NB4 (cell line): ENCODE measurements around the gene CEP128.

Experiments
- DNase-seq: peaks from one replicate; pipeline ENCODE4 v3.0.0; 2010; ENCODE audit warnings: low read depth
- H3K4me3 ChIP-seq: one replicate; pipeline ENCODE4 v1.5.1; 2011; ENCODE audit warnings: mild to moderate bottlenecking, low read depth, low read length, moderate library complexity
- MYC ChIP-seq: IDR thresholded peaks from 2 replicates; pipeline ENCODE4 v1.6.1; 2011; ENCODE audit warnings: low read depth, low read length
- POLR2A ChIP-seq: IDR thresholded peaks from 2 replicates; pipeline ENCODE4 v1.6.1; 2011; ENCODE audit warnings: mild to moderate bottlenecking; ENCODE audit not compliant: insufficient read length; ENCODE audit errors: extremely low read depth
- TF ChIP-seq, protein P1 (sequence below): IDR thresholded peaks from one replicate; pipeline ENCODE4 v1.5.1; 2012; ENCODE audit warnings: low read depth, low read length
- TF ChIP-seq, protein P2 (sequence below): IDR thresholded peaks from 2 replicates; pipeline ENCODE4 v1.6.1; 2011; ENCODE audit warnings: low read depth, low read length

CEP128 gene

DNA sequence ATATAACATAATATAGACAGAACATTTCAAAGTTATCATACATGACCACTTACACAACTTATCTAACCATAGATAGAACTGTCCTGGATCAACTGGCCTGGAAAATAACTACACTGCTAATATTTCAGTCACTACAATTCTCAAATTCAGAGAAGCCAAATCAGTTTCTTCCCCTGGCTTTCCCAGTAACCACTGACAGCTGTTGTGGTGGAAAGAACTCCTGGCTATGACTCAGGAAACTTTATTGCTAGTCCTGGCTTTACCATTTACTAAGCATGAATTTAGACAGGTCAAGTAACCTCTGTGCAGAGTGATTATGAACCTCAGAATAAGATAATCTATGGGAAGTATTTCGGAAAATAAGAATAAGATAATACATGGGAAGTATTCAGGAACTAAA lies 485.3 kb downstream of the CEP128 start:
- H3K4me3 ChIP-seq = no peak overlapping the region
- TF ChIP-seq MYC (no peak), POLR2A (no peak)
- TF ChIP-seq, protein P1, sequence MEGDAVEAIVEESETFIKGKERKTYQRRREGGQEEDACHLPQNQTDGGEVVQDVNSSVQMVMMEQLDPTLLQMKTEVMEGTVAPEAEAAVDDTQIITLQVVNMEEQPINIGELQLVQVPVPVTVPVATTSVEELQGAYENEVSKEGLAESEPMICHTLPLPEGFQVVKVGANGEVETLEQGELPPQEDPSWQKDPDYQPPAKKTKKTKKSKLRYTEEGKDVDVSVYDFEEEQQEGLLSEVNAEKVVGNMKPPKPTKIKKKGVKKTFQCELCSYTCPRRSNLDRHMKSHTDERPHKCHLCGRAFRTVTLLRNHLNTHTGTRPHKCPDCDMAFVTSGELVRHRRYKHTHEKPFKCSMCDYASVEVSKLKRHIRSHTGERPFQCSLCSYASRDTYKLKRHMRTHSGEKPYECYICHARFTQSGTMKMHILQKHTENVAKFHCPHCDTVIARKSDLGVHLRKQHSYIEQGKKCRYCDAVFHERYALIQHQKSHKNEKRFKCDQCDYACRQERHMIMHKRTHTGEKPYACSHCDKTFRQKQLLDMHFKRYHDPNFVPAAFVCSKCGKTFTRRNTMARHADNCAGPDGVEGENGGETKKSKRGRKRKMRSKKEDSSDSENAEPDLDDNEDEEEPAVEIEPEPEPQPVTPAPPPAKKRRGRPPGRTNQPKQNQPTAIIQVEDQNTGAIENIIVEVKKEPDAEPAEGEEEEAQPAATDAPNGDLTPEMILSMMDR = no peak
- TF ChIP-seq, protein P2, sequence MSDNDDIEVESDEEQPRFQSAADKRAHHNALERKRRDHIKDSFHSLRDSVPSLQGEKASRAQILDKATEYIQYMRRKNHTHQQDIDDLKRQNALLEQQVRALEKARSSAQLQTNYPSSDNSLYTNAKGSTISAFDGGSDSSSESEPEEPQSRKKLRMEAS = no peak
- DNase-seq = no peak

DNA sequence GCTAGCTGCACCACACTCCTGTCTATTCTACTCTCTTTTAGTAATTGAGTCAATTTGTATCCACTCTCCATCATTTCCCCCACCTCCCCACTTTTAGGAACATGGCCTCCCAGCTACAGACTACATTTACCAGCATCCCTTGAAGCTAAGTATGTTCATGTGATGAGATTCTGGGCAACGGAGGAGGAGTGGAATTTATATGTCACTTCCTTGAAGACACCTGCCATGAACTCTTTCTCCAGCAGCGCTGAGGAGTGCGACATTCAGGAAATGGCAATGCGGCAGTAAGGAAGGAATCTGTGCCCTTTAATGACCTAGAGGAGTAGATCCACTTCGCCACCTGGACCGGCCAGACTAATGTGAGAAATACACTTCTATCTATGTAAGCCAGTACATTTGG lies 486.5 kb downstream of the CEP128 start:
- DNase-seq = no peak
- TF ChIP-seq, protein P2 = no peak
- TF ChIP-seq POLR2A = no peak
- no peak for TF ChIP-seq MYC
- TF ChIP-seq, protein P1 = no peak
- H3K4me3 ChIP-seq = no peak overlapping the region

DNA sequence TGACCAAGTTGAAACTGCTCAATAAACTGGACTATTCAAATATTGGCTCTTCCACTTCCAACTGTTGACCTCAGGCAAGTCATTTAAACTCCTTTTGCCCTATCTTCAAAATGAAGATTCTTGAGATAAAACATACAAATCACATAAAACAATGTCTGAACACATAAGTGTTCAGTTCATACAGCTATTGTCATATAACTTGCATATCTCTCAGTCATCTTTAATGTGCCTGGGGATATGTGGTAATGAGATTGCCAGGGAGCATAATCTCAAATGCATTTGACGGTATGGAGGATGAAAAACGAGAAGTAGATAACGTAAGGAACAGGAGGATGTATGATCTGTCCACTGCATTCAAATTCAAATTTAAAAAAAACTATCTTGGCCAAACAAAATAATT lies 493.3 kb downstream of the CEP128 start:
- H3K4me3 ChIP-seq = no peak overlapping the region
- DNase-seq = no peak
- TF ChIP-seq, protein P1 = no peak
- TF ChIP-seq POLR2A (no peak), MYC (no peak)
- TF ChIP-seq, protein P2 = no peak

DNA sequence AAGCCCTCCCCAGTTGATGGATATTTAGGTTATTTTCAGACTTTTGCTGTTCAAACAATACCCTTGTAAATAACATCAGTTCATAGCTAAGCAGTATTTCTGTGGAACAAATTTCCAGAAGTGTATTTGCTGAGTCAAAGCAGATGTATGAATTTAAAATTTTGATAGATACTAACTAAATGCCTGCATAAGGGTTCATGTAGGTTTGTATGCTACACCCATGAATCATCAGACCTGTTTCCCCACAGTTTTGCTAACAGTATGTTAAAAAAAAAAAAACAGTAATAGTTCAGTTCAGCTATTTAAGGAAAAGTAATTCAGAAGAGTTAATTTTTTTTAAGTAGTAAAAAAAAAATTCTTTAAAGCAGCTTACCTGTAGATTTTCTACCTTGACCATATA lies 494.1 kb downstream of the CEP128 start:
- TF ChIP-seq, protein P1 = no peak
- TF ChIP-seq POLR2A (no peak), MYC (no peak)
- TF ChIP-seq, protein P2 = no peak
- H3K4me3 ChIP-seq = no peak overlapping the region
- DNase-seq = no peak
